ENCODE data around the gene NPIPA5.
"Not testable (repeated sequence)": the region's sequence is repeated elsewhere in the genome, so short reads cannot be mapped to it uniquely, and the experiment has no call there.

Gene NPIPA5

GRCh38 chr16:15378194-15378593, at the start of gene NPIPA5:
Gene NPIPA5 (minus strand): TSS chr16:15378294. CDS start chr16:15378294, 0 bp downstream.
- not testable (repeated sequence) for DNase-seq (ENCODE audit: low spot score)

- peak; percentile 56 for DNase-seq (ENCODE audit: low spot score)
Observed at GRCh38 chr16:15427648-15428239, 49.6 kb upstream of the NPIPA5 start.

- no peak for DNase-seq (ENCODE audit: low spot score)
Observed at GRCh38 chr16:15426796-15427195, 48.7 kb upstream of the NPIPA5 start.

DNA sequence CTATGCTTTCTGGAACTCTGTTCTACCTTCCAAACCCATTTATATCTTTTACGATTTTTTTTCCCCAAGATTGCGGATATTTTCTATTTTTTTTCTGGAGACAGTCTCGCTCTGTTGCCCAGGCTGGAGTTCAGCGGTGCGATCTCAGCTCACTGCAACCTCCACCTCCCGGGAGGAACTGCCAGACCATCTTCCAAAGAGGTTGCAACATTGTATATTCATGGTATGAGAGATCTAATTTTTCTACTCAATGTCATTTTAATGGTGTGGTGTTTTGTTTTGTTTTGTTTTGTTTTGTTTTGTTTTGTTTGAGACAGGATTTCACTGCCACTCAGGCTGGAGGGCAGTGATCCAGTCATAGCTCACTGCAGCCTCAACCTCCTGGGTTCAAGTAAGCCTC, 47.8 kb upstream of the NPIPA5 start:
- no peak for DNase-seq (ENCODE audit: low spot score)

- no peak for DNase-seq (ENCODE audit: low spot score)
Observed at GRCh38 chr16:15422222-15422621, 44.1 kb upstream of the NPIPA5 start.

- DNase-seq (ENCODE audit: low spot score) = not testable (repeated sequence)
Observed at GRCh38 chr16:15421696-15422095, 43.6 kb upstream of the NPIPA5 start.

- no peak for DNase-seq (ENCODE audit: low spot score)
Observed at GRCh38 chr16:15418206-15418605, 40.1 kb upstream of the NPIPA5 start.

- DNase-seq (ENCODE audit: low spot score) = no peak
Observed at GRCh38 chr16:15417197-15417596, 39.1 kb upstream of the NPIPA5 start.

GRCh38 chr16:15415511-15415985, 37.5 kb upstream of the NPIPA5 start:
- no peak for DNase-seq (ENCODE audit: low spot score)

- not testable (repeated sequence) for DNase-seq (ENCODE audit: low spot score)
Observed at GRCh38 chr16:15409476-15409875, 31.4 kb upstream of the NPIPA5 start.

DNA sequence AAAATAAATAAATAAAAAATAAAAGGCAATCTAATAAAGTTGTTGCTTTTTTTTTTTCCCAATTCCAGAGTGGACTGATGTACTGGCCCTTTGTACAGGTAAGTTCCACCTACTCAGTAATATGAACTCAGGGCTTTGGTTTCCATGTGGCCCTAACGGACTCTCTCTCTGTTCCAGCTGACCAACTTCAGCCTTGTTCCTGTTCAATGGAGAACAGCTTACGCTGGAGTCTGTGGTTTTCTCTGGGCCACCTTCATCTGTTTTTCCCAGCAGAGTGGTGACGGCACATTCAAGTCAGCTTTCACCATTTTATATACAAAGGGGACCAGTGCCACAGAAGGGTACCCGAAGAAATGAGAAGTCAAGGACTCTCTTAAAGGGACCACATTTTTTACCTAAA, 29.7 kb upstream of the NPIPA5 start:
- DNase-seq (ENCODE audit: low spot score) = not testable (repeated sequence)

- DNase-seq (ENCODE audit: low spot score) = no peak
Observed at GRCh38 chr16:15404792-15405191, 26.7 kb upstream of the NPIPA5 start.

DNA sequence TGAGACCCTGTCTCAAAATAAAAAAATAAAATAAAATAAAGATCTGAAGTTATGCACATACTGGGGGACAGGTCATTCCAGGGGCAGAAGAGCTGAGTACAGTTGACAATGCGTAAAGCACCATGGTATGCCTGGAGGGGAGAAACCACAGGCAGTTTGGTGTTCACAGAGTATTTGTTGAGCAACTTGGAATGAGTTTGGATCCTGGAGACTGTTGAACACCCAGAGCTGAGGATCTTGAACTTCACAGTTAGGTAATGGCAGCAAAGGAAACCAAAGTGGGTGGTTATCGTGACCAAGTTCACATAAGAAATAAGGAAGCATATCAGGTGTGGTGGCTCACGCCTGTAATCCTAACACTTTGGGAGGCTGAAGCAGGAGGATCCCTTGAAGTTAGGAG, 26.0 kb upstream of the NPIPA5 start:
- DNase-seq (ENCODE audit: low spot score) = not testable (repeated sequence)

DNA sequence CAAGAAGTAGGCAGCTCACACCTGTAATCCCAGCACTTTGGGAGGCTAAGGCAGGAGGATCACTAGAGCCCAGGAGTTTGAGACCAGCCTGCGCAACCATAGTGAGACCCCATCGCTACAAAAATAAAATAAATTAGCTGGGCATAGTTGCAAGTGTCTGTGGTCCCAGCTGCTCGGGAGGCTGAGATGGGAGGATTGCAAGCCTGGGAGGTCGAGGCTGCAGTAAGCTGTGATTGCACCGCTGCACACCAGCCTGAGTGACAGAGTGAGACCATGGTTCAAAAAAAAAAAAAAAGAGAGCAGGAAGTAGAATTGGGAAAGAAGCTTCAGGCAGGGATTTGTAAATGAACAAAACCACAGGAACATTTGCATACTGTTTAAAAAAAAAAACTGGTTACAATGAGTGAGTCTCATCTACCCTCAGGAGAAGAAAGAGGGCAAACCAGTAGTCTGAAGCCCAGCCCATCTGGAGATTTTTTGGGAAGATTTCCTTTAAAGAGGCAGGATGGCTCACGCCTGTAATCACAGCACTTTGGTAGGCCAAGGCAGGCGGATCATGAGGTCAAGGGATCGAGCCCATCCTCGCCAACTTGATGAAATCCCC, 25.4 kb upstream of the NPIPA5 start:
- DNase-seq (ENCODE audit: low spot score) = peak; percentile 12

DNA sequence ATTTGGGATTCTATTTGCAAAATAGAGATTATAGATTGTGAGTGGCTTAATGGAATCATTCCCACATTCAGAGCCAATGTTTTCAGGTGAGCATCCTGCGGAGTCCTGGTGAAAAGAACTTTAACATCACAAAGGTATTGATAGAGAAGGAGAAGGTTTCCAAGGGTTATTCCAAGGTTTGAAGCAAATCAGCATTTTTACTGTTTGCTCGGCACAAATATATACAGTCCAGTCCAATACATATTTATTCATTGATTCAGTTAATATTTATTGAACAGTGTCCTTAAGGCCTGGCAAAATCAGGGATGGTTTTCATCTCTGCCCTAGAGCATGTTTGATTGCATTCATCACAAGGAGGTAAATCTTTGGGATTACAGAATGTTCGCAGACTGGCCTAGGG, 23.9 kb upstream of the NPIPA5 start:
- DNase-seq (ENCODE audit: low spot score) = no peak

GRCh38 chr16:15400314-15400713, 22.2 kb upstream of the NPIPA5 start:
- DNase-seq (ENCODE audit: low spot score) = not testable (repeated sequence)

DNA sequence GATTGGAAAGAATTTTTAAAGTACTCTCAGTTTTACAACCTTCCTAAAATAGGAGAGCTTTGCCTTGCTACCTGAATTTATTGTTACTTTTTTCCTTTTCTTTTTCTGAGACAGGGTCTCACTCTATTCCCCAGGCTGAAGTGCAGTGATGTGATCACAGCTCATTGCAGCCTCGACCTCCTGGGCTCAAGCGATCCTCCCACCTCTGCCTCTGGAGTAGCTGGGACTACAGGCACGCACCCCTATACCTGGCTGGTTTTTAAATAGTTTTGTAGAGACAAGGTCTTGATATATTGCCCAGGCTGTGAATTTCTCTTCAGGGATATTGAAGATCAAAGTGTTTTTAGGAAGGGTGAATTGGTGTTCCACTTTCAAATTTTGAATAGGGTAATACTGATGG, 21.2 kb upstream of the NPIPA5 start:
- no peak for DNase-seq (ENCODE audit: low spot score)

GRCh38 chr16:15398618-15399316, 20.7 kb upstream of the NPIPA5 start:
- no peak for DNase-seq (ENCODE audit: low spot score)

DNA sequence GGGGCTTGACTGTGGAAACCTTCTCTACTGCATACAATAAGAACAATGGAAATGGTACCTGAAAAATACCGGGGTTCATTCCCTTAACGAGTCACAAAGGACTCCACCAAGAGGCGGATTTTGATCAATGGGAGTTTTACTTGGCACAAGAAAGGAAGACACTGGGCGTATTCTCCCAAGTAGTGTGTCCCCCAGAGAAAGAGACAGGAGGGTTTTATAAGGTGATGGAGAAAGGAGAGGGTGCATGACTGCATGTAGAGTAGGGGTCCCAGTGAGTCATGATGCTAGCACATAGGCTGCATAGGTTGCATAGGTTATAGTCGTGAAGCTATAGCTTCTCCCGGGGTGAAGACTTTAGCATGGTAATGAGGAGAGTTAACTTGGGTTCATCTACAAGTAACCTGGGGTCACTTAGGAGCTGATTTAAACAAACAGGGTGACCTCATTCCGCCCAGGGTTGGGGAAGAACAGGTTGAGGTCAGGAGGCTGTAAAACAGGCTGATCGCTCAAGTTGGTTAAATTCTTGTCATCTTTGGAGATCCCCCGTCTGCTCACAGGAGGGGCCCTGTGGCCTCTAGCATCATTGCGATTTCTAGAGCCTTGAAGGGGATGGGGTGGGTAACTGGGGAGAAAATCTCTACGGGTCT, 19.0 kb upstream of the NPIPA5 start:
- no peak for DNase-seq (ENCODE audit: low spot score)

DNA sequence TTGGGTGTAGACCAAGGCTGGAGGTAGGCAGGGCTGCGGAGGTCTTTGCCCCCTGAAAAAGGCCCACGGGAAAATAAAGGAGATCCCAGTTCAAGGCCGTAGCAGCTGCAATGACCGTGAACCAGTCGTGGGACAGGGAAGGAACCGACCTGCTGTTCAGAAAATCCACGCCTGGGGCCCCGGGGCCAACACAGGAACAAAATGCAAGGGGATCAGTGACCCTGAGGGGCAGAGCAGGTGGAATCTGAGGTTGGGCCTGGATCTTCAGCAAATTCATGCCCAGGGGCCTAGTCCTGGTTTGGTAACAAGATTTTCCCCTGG, 18.4 kb upstream of the NPIPA5 start:
- DNase-seq (ENCODE audit: low spot score) = not testable (repeated sequence)

DNA sequence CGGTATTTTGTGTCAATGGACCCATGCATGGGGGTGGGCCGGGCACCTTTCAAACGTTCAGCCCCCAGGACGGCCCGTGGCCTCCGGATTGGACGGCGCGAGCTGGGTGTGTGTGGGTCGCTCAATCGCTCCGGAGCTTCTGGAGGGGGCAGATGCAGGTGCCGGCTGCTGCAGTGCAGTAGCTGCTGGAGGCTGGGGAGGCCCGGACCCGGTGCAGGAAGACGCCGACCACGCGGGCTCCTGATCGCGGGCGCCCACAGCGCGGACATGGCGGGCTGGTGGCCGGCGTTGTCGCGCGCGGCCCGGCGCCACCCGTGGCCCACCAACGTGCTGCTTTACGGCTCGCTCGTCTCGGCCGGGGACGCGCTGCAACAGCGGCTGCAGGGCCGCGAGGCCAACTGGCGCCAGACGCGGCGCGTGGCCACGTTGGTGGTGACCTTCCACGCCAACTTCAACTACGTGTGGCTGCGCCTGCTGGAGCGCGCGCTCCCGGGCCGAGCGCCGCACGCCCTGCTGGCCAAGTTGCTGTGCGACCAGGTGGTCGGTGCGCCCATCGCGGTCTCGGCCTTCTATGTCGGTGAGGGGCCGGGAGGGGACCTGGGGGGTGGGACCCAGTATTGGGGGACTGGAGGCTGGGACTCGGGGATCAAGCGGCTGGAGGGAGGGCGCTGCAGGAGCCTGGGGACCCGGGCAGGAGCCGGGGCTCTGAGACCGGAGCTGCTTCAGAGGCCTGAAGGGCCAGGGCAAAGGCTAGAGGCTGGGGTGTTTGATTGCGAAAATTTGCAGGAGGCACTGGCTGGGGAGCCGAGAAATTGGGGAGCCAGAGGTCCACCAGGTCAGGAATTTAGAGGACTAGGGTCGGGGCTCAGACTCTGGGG, 17.8 kb upstream of the NPIPA5 start, which contains the start of gene MPV17L:
Gene MPV17L, plus strand, starts transcription at position 124 of the 878 bp plus-strand sequence. Its CDS starts 144 bp downstream, at position 268.
- DNase-seq (ENCODE audit: low spot score) = not testable (repeated sequence)

DNA sequence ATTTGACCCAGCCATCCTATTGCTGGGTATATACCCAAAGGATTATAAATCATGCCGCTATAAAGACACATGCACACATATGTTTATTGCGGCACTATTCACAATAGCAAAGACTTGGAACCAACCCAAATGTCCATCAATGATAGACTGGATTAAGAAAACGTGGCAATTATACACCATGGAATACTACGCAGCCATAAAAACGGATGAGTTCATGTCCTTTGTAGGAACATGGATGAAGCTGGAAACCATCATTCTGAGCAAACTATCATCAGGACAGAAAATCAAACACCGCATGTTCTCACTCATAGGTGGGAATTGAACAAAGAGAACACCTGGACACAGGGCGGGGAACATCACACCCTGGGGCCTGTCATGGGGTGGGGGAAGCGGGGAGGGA, 14.9 kb upstream of the NPIPA5 start:
- DNase-seq (ENCODE audit: low spot score) = not testable (repeated sequence)
